Measurements from ENCODE around the gene C1QTNF6.

The C1QTNF6 gene

DNA sequence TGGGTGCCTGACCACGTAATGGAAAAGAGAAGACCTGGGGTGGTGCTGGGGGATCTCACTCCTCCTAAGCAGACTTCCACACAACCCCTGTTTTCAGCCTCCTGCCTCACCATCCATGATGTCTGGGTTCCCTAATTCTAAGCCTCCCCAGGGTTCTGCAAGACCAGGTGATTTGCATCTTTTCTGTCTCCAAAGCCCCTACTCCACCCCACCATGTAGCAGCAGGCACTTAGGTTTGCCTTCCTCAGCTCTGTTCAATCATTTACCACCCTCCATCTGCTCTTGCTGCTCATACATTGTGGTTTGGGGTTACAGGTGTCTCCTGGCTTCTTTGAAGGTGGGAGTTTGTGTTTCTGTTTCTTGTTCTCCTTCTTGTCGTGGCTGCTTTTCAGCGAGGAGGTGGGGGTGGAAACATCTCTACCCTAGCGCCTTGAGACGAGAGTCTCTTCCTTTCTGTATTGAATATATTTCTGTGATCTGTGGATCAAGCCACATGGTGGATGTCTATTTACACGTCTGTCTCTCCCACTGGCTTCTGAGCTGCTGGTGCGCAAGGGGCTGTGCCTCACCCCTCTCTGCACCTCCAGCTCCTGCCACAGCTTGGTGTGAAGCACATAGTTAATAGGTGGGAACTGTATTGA is 30.8 kb upstream of the C1QTNF6 start (continued):
- TF ChIP-seq ISL1 (CRISPR knock-in tag; IDR thresholded peaks at IDR 0.05) (no peak), OSR1 (CRISPR knock-in tag; IDR thresholded peaks at IDR 0.05) (no peak), TCF4 (CRISPR knock-in tag; IDR thresholded peaks at IDR 0.05; ENCODE audit: borderline replicate concordance) (no peak), RARB (CRISPR knock-in tag; IDR thresholded peaks at IDR 0.05) (no peak), BACH2 (CRISPR knock-in tag; IDR thresholded peaks at IDR 0.05; ENCODE audit: borderline replicate concordance) (no peak), PPARA (CRISPR knock-in tag; IDR thresholded peaks at IDR 0.05; ENCODE audit: borderline replicate concordance) (no peak)

DNA sequence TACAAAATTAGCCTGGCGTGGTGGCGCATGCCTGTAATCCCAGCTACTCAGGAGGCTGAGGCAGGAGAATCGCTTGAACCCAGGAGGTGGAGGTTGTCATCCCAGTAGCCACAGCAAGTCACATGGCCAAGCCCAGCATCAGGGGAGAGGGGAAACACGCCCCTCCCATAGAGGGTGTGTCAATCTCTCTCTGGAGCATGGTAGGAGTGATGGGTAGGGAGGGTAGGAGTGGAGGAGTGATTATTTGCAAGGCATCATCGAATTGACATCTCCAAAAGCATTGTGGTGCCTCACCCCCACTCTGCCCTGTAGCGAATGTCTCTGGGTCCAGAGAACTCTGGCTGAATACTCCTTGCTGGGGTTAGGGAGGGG is 30.3 kb upstream of the C1QTNF6 start:
- ATAC-seq, result no peak
- TF ChIP-seq, protein P1, sequence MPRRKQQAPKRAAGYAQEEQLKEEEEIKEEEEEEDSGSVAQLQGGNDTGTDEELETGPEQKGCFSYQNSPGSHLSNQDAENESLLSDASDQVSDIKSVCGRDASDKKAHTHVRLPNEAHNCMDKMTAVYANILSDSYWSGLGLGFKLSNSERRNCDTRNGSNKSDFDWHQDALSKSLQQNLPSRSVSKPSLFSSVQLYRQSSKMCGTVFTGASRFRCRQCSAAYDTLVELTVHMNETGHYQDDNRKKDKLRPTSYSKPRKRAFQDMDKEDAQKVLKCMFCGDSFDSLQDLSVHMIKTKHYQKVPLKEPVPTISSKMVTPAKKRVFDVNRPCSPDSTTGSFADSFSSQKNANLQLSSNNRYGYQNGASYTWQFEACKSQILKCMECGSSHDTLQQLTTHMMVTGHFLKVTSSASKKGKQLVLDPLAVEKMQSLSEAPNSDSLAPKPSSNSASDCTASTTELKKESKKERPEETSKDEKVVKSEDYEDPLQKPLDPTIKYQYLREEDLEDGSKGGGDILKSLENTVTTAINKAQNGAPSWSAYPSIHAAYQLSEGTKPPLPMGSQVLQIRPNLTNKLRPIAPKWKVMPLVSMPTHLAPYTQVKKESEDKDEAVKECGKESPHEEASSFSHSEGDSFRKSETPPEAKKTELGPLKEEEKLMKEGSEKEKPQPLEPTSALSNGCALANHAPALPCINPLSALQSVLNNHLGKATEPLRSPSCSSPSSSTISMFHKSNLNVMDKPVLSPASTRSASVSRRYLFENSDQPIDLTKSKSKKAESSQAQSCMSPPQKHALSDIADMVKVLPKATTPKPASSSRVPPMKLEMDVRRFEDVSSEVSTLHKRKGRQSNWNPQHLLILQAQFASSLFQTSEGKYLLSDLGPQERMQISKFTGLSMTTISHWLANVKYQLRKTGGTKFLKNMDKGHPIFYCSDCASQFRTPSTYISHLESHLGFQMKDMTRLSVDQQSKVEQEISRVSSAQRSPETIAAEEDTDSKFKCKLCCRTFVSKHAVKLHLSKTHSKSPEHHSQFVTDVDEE (CRISPR knock-in tag; IDR thresholded peaks at IDR 0.05), result no peak
- no peak for TF ChIP-seq ZNF70 (CRISPR knock-in tag; IDR thresholded peaks at IDR 0.05)
- TF ChIP-seq CSDC2 (CRISPR knock-in tag; IDR thresholded peaks at IDR 0.05), result no peak
- TF ChIP-seq RARB (CRISPR knock-in tag; IDR thresholded peaks at IDR 0.05), result no peak
- no peak for TF ChIP-seq BACH2 (CRISPR knock-in tag; IDR thresholded peaks at IDR 0.05; ENCODE audit: borderline replicate concordance)
- TF ChIP-seq, protein P2, sequence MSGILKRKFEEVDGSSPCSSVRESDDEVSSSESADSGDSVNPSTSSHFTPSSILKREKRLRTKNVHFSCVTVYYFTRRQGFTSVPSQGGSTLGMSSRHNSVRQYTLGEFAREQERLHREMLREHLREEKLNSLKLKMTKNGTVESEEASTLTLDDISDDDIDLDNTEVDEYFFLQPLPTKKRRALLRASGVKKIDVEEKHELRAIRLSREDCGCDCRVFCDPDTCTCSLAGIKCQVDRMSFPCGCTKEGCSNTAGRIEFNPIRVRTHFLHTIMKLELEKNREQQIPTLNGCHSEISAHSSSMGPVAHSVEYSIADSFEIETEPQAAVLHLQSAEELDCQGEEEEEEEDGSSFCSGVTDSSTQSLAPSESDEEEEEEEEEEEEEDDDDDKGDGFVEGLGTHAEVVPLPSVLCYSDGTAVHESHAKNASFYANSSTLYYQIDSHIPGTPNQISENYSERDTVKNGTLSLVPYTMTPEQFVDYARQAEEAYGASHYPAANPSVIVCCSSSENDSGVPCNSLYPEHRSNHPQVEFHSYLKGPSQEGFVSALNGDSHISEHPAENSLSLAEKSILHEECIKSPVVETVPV (CRISPR knock-in tag; IDR thresholded peaks at IDR 0.05), result no peak
- TF ChIP-seq ARNTL (CRISPR knock-in tag; IDR thresholded peaks at IDR 0.05; ENCODE audit: borderline replicate concordance, low read depth), result no peak
- no peak for TF ChIP-seq ESRRG (CRISPR knock-in tag; IDR thresholded peaks at IDR 0.05)
- TF ChIP-seq, protein P3, sequence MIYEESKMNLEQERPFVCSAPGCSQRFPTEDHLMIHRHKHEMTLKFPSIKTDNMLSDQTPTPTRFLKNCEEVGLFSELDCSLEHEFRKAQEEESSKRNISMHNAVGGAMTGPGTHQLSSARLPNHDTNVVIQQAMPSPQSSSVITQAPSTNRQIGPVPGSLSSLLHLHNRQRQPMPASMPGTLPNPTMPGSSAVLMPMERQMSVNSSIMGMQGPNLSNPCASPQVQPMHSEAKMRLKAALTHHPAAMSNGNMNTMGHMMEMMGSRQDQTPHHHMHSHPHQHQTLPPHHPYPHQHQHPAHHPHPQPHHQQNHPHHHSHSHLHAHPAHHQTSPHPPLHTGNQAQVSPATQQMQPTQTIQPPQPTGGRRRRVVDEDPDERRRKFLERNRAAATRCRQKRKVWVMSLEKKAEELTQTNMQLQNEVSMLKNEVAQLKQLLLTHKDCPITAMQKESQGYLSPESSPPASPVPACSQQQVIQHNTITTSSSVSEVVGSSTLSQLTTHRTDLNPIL (CRISPR knock-in tag; IDR thresholded peaks at IDR 0.05; ENCODE audit: low read depth), result no peak
- TF ChIP-seq ZFP30 (CRISPR knock-in tag; IDR thresholded peaks at IDR 0.05), result no peak
- TF ChIP-seq TOX (CRISPR knock-in tag; IDR thresholded peaks at IDR 0.05; ENCODE audit: borderline replicate concordance), result no peak

DNA sequence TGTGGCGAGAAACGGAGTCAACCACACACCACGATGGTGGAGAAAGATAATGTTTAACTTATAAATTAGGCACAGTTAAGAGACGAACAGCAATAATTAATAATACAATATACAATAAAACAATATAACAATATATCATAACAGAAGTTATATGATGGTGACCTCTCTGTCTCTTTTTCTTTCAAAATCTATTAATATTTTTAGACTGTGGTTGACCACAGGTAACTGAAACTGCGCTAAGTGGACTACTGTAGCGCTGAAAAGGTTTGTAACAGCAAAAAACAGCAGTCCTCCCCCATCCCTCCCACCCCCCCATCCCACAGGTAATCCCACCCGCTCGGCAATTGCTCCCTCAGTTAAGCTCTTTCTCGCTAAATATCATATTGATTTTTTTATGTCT is 27.8 kb upstream of the C1QTNF6 start:
- TF ChIP-seq ZNF565 (CRISPR knock-in tag; conservative IDR thresholded peaks at IDR 0.05; ENCODE audit: low read depth) (no peak), TOX (CRISPR knock-in tag; IDR thresholded peaks at IDR 0.05; ENCODE audit: borderline replicate concordance) (no peak), PPARA (CRISPR knock-in tag; IDR thresholded peaks at IDR 0.05; ENCODE audit: borderline replicate concordance) (no peak), TCF4 (CRISPR knock-in tag; IDR thresholded peaks at IDR 0.05; ENCODE audit: borderline replicate concordance) (no peak), ZNF70 (CRISPR knock-in tag; IDR thresholded peaks at IDR 0.05) (no peak), ISL1 (CRISPR knock-in tag; IDR thresholded peaks at IDR 0.05) (no peak), ARNTL (CRISPR knock-in tag; IDR thresholded peaks at IDR 0.05; ENCODE audit: borderline replicate concordance, low read depth) (no peak), GLIS3 (CRISPR knock-in tag; IDR thresholded peaks at IDR 0.05) (no peak), BACH2 (CRISPR knock-in tag; IDR thresholded peaks at IDR 0.05; ENCODE audit: borderline replicate concordance) (no peak), ZFP30 (CRISPR knock-in tag; IDR thresholded peaks at IDR 0.05) (no peak), OSR1 (CRISPR knock-in tag; IDR thresholded peaks at IDR 0.05) (no peak), CSDC2 (CRISPR knock-in tag; IDR thresholded peaks at IDR 0.05) (no peak), ESRRG (CRISPR knock-in tag; IDR thresholded peaks at IDR 0.05) (no peak), ZC3H10 (CRISPR knock-in tag; IDR thresholded peaks at IDR 0.05) (no peak), ZNF8 (CRISPR knock-in tag; IDR thresholded peaks at IDR 0.05) (no peak)
- TF ChIP-seq, protein P4, sequence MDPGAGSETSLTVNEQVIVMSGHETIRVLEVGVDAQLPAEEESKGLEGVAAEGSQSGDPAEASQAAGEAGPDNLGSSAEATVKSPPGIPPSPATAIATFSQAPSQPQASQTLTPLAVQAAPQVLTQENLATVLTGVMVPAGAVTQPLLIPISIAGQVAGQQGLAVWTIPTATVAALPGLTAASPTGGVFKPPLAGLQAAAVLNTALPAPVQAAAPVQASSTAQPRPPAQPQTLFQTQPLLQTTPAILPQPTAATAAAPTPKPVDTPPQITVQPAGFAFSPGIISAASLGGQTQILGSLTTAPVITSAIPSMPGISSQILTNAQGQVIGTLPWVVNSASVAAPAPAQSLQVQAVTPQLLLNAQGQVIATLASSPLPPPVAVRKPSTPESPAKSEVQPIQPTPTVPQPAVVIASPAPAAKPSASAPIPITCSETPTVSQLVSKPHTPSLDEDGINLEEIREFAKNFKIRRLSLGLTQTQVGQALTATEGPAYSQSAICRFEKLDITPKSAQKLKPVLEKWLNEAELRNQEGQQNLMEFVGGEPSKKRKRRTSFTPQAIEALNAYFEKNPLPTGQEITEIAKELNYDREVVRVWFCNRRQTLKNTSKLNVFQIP (CRISPR knock-in tag; IDR thresholded peaks at IDR 0.05; ENCODE audit: borderline replicate concordance, low read depth), result no peak
- TF ChIP-seq, protein P5, sequence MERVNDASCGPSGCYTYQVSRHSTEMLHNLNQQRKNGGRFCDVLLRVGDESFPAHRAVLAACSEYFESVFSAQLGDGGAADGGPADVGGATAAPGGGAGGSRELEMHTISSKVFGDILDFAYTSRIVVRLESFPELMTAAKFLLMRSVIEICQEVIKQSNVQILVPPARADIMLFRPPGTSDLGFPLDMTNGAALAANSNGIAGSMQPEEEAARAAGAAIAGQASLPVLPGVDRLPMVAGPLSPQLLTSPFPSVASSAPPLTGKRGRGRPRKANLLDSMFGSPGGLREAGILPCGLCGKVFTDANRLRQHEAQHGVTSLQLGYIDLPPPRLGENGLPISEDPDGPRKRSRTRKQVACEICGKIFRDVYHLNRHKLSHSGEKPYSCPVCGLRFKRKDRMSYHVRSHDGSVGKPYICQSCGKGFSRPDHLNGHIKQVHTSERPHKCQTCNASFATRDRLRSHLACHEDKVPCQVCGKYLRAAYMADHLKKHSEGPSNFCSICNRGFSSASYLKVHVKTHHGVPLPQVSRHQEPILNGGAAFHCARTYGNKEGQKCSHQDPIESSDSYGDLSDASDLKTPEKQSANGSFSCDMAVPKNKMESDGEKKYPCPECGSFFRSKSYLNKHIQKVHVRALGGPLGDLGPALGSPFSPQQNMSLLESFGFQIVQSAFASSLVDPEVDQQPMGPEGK (CRISPR knock-in tag; IDR thresholded peaks at IDR 0.05; ENCODE audit: borderline replicate concordance), result no peak
- TF ChIP-seq, protein P2 (CRISPR knock-in tag; IDR thresholded peaks at IDR 0.05), result no peak
- TF ChIP-seq, protein P1 (CRISPR knock-in tag; IDR thresholded peaks at IDR 0.05), result no peak
- ATAC-seq, result no peak
